Measurements from ENCODE around the gene CTNNBIP1. TPM values are rescaled to one million over a fixed set of nuclear protein-coding genes. Genes with fewer than 3 reads are reported as not detected.

Gene CTNNBIP1
- total RNA-seq, 6 experiments from 2014 or later: 19.7 to 25.5 (median 21.4) TPM

DNA sequence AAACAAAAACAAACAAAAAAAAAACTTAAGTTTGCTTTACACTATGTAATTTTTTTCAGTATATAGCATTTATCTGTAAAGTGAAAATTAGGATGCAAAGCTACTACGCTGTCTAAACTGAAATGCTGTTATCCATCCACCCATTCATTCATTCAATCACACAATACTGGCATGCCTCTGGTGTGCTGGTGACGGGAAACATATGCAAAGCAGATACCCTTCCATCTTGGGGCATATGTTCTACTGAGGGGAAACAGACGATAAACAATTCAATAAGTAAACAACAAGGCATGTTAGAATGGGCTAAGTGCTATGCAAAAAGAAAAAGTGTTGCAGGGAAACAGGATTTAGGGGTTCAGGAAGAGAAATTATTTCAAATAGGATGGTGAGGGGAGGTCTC lies 89.5 kb downstream of the CTNNBIP1 start:
- peaks cover 37% of the 10 kb centered on the region for H3K4me1 Mint-ChIP-seq (ENCODE audit: low read depth)
- no peaks in the 10 kb centered on the region; the same call in 1 of the 2 replicates for H3K27me3 Mint-ChIP-seq (ENCODE audit: insufficient read depth)

DNA sequence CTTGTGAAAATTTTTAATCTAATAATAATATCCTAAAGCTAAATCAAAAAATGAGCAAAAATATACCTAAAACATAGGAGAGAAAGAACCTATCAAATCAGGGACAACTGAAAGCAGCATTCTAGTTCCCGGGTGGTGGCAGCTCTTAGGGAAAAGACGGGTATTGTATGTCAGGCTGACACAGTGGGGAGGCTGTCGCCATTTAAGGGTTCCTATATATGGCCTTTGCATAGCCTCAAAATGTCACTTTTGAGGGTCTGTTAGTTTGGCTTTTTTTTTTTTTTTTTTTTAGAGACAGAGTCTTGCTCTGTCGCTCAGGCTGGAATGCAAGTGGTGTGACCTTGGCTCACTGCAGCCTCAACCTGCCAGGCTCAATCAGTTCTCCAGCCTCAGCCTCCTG lies 92.3 kb downstream of the CTNNBIP1 start:
- H3K27me3 Mint-ChIP-seq (ENCODE audit: insufficient read depth): no peaks in the 10 kb centered on the region; the same call in 1 of the 2 replicates
- TF ChIP-seq, protein P1, sequence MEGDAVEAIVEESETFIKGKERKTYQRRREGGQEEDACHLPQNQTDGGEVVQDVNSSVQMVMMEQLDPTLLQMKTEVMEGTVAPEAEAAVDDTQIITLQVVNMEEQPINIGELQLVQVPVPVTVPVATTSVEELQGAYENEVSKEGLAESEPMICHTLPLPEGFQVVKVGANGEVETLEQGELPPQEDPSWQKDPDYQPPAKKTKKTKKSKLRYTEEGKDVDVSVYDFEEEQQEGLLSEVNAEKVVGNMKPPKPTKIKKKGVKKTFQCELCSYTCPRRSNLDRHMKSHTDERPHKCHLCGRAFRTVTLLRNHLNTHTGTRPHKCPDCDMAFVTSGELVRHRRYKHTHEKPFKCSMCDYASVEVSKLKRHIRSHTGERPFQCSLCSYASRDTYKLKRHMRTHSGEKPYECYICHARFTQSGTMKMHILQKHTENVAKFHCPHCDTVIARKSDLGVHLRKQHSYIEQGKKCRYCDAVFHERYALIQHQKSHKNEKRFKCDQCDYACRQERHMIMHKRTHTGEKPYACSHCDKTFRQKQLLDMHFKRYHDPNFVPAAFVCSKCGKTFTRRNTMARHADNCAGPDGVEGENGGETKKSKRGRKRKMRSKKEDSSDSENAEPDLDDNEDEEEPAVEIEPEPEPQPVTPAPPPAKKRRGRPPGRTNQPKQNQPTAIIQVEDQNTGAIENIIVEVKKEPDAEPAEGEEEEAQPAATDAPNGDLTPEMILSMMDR (IDR thresholded peaks at IDR 0.05): no peak
- peaks cover 29% of the 10 kb centered on the region for H3K4me1 Mint-ChIP-seq (ENCODE audit: low read depth)
- no peak for DNase-seq
- no peak overlapping the region for H3K4me3 Mint-ChIP-seq
- peaks cover 2% of the 10 kb centered on the region; the same call in 1 of the 2 replicates for H3K36me3 Mint-ChIP-seq (ENCODE audit: low read depth)
- no peak overlapping the region for H3K27ac Mint-ChIP-seq
- no peaks in the 10 kb centered on the region for H3K9me3 Mint-ChIP-seq

More for the DNA sequence above, 89.5 kb downstream of the CTNNBIP1 start:
- Mint-ChIP-seq H3K4me3 (no peak overlapping the region; the same call in 1 of the 2 replicates), H3K36me3 (ENCODE audit: low read depth) (peaks cover 4% of the 10 kb centered on the region; the same call in 1 of the 2 replicates), H3K9me3 (no peaks in the 10 kb centered on the region), H3K27ac (no peak overlapping the region; the same call in 1 of the 2 replicates)
- DNase-seq: no peak
- TF ChIP-seq, protein P1 (IDR thresholded peaks at IDR 0.05): no peak

DNA sequence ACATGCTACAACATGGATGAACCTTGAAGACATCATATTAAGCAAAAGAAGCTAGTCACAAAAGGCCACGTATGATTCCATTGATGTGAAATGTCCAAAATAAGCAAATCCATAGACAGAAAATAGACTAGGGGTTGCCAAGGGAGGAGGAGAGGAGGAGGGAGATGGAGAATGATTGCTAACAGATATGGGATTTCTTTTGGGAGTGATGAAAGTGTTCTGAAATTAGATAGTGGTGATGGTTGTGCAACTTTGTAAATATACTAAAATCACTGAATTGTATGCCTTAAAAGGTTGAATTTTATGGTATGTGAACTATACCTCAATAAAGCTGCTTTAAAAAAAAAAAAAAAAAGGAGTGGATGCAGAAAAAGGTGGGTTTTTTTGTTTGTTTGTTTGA lies 93.9 kb downstream of the CTNNBIP1 start:
- DNase-seq: no peak
- H3K9me3 Mint-ChIP-seq: no peaks in the 10 kb centered on the region
- no peak overlapping the region for H3K27ac Mint-ChIP-seq
- peaks cover 17% of the 10 kb centered on the region for H3K4me1 Mint-ChIP-seq (ENCODE audit: low read depth)
- H3K4me3 Mint-ChIP-seq: no peak overlapping the region
- TF ChIP-seq, protein P1 (IDR thresholded peaks at IDR 0.05): no peak
- H3K36me3 Mint-ChIP-seq (ENCODE audit: low read depth): no peaks in the 10 kb centered on the region; the same call in 1 of the 2 replicates
- H3K27me3 Mint-ChIP-seq (ENCODE audit: insufficient read depth): no peaks in the 10 kb centered on the region; the same call in 1 of the 2 replicates

DNA sequence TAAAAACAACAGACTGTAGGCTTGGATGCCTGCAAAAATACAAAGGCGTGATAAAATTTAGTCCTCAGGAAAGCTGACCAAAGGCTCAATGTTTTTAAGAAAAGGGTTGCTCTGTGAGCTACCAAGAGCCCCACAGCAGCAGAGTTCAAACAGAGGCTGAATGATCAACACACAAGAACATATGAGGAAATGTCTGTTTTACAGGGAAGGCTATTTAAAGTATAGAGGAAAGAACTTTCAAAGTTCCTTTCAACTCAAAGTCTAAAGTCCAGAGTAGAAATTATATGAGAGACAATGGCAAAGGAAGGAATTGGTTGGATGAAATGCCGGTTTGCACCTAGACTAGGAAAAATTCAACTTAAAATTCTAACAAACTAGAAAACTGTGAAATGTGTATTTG lies 94.9 kb downstream of the CTNNBIP1 start:
- H3K9me3 Mint-ChIP-seq: no peaks in the 10 kb centered on the region
- H3K27me3 Mint-ChIP-seq (ENCODE audit: insufficient read depth): no peaks in the 10 kb centered on the region; the same call in 1 of the 2 replicates
- no peak overlapping the region for H3K4me3 Mint-ChIP-seq
- H3K4me1 Mint-ChIP-seq (ENCODE audit: low read depth): peaks cover 16% of the 10 kb centered on the region
- no peaks in the 10 kb centered on the region for H3K36me3 Mint-ChIP-seq (ENCODE audit: low read depth)
- DNase-seq: no peak
- H3K27ac Mint-ChIP-seq: no peak overlapping the region
- TF ChIP-seq, protein P1 (IDR thresholded peaks at IDR 0.05): no peak

DNA sequence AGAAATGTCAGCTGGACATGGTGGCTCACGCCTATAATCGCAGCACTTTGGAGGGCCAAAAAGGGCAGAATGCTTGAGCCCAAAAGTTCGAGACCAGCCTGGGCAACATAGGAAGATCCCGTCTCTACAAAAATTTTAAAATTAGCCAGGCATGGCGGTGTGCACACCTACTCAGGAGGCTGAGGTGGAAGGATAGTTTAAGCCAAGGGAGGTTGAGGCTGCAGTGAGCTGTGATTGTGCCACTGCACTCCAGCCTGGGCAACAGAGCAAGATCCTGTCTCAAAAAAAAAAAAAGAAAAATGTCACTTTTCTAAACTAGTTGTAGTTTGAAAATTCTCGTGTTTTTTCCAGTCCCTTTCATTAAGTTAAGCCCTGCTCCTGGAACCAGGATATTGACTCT lies 95.5 kb downstream of the CTNNBIP1 start:
- Mint-ChIP-seq H3K27ac (no peak overlapping the region), H3K27me3 (ENCODE audit: insufficient read depth) (no peaks in the 10 kb centered on the region; the same call in 1 of the 2 replicates), H3K36me3 (ENCODE audit: low read depth) (no peaks in the 10 kb centered on the region), H3K4me1 (ENCODE audit: low read depth) (peaks cover 16% of the 10 kb centered on the region), H3K4me3 (no peak overlapping the region), H3K9me3 (no peaks in the 10 kb centered on the region)
- no peak for DNase-seq
- TF ChIP-seq, protein P1 (IDR thresholded peaks at IDR 0.05): no peak
